ENCODE results near the gene NFATC2.

NFATC2 gene

DNA sequence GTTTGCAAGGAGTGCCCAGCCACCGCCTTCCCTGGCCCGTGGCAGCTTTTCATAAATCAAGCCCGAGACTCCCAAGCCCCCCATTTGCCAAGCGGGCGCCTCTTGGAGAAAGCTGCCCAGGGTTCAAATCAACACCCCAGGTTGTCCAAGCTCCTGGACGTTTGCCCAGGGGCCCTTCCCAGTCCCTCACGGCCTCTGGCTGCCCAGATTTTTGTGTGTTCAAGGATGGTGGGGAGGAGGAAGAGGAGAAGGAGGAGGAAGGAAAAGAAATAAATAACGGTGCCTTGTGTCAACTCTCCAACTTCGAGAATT is 20.6 kb upstream of the NFATC2 start:
- TF ChIP-seq, protein P1, sequence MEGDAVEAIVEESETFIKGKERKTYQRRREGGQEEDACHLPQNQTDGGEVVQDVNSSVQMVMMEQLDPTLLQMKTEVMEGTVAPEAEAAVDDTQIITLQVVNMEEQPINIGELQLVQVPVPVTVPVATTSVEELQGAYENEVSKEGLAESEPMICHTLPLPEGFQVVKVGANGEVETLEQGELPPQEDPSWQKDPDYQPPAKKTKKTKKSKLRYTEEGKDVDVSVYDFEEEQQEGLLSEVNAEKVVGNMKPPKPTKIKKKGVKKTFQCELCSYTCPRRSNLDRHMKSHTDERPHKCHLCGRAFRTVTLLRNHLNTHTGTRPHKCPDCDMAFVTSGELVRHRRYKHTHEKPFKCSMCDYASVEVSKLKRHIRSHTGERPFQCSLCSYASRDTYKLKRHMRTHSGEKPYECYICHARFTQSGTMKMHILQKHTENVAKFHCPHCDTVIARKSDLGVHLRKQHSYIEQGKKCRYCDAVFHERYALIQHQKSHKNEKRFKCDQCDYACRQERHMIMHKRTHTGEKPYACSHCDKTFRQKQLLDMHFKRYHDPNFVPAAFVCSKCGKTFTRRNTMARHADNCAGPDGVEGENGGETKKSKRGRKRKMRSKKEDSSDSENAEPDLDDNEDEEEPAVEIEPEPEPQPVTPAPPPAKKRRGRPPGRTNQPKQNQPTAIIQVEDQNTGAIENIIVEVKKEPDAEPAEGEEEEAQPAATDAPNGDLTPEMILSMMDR (conservative IDR thresholded peaks at IDR 0.05; ENCODE audit: low read length) = no peak
- TF ChIP-seq EZH2phosphoT487 (IDR thresholded peaks at IDR 0.05; ENCODE audit: borderline replicate concordance) = no peak
- Histone ChIP-seq H3K9me3 (ENCODE audit: insufficient read depth, low read depth, low read length) (no peaks in the 10 kb centered on the region), H3K36me3 (ENCODE audit: insufficient read depth, low read length) (no peaks in the 10 kb centered on the region), H2AFZ (ENCODE audit: low read length) (no peak overlapping the region), H3K4me2 (ENCODE audit: low read depth, low read length, poor library complexity, severe bottlenecking) (no peak overlapping the region), H3K27me3 (ENCODE audit: insufficient read depth, low read length, poor library complexity, severe bottlenecking) (no peaks in the 10 kb centered on the region), H3K9ac (ENCODE audit: low read depth, low read length, poor library complexity, severe bottlenecking) (no peak overlapping the region), H3K79me2 (ENCODE audit: insufficient read depth, low read length) (no peaks in the 10 kb centered on the region), H3K4me3 (ENCODE audit: low read length, poor library complexity, severe bottlenecking) (no peak overlapping the region), H4K20me1 (ENCODE audit: insufficient read depth, low read length, poor library complexity, severe bottlenecking) (no peaks in the 10 kb centered on the region), H3K4me1 (ENCODE audit: insufficient read depth, low read length, poor library complexity, severe bottlenecking) (peaks cover 3% of the 10 kb centered on the region), H3K9me2 (replicated peaks; ENCODE audit: low read depth, low read length) (no peaks in the 10 kb centered on the region), H3F3A (ENCODE audit: low read depth) (no peaks in the 10 kb centered on the region)

GRCh38 chr20:51562332-51563173 is 20.0 kb upstream of the NFATC2 start:
- no peak overlapping the region for H3K9ac ChIP-seq (ENCODE audit: low read depth, low read length, poor library complexity, severe bottlenecking)
- no peaks in the 10 kb centered on the region for H4K20me1 ChIP-seq (ENCODE audit: insufficient read depth, low read length, poor library complexity, severe bottlenecking)
- no peak overlapping the region for H3K4me3 ChIP-seq (ENCODE audit: low read length, poor library complexity, severe bottlenecking)
- no peaks in the 10 kb centered on the region for H3K27me3 ChIP-seq (ENCODE audit: insufficient read depth, low read length, poor library complexity, severe bottlenecking)
- H3K9me3 ChIP-seq (ENCODE audit: insufficient read depth, low read depth, low read length) = no peaks in the 10 kb centered on the region
- TF ChIP-seq EZH2phosphoT487 (IDR thresholded peaks at IDR 0.05; ENCODE audit: borderline replicate concordance) = no peak
- TF ChIP-seq, protein P1 (conservative IDR thresholded peaks at IDR 0.05; ENCODE audit: low read length) = no peak
- H3K9me2 ChIP-seq (replicated peaks; ENCODE audit: low read depth, low read length) = no peaks in the 10 kb centered on the region
- H3K4me2 ChIP-seq (ENCODE audit: low read depth, low read length, poor library complexity, severe bottlenecking) = no peak overlapping the region
- no peaks in the 10 kb centered on the region for H3K36me3 ChIP-seq (ENCODE audit: insufficient read depth, low read length)
- H3K79me2 ChIP-seq (ENCODE audit: insufficient read depth, low read length) = no peaks in the 10 kb centered on the region
- no peaks in the 10 kb centered on the region for H3F3A ChIP-seq (ENCODE audit: low read depth)
- peaks cover 3% of the 10 kb centered on the region for H3K4me1 ChIP-seq (ENCODE audit: insufficient read depth, low read length, poor library complexity, severe bottlenecking)
- H2AFZ ChIP-seq (ENCODE audit: low read length) = no peak overlapping the region

- no peak overlapping the region for H2AFZ ChIP-seq (ENCODE audit: low read length)
- H3K27me3 ChIP-seq (ENCODE audit: insufficient read depth, low read length, poor library complexity, severe bottlenecking) = no peaks in the 10 kb centered on the region
- H3K79me2 ChIP-seq (ENCODE audit: insufficient read depth, low read length) = no peaks in the 10 kb centered on the region
- H3K9me2 ChIP-seq (replicated peaks; ENCODE audit: low read depth, low read length) = no peaks in the 10 kb centered on the region
- TF ChIP-seq, protein P1 (conservative IDR thresholded peaks at IDR 0.05; ENCODE audit: low read length) = no peak
- no peak for TF ChIP-seq EZH2phosphoT487 (IDR thresholded peaks at IDR 0.05; ENCODE audit: borderline replicate concordance)
- H4K20me1 ChIP-seq (ENCODE audit: insufficient read depth, low read length, poor library complexity, severe bottlenecking) = no peaks in the 10 kb centered on the region
- no peaks in the 10 kb centered on the region for H3K9me3 ChIP-seq (ENCODE audit: insufficient read depth, low read depth, low read length)
- H3K4me3 ChIP-seq (ENCODE audit: low read length, poor library complexity, severe bottlenecking) = no peak overlapping the region
- no peak overlapping the region for H3K9ac ChIP-seq (ENCODE audit: low read depth, low read length, poor library complexity, severe bottlenecking)
- H3K4me2 ChIP-seq (ENCODE audit: low read depth, low read length, poor library complexity, severe bottlenecking) = no peak overlapping the region
- H3K4me1 ChIP-seq (ENCODE audit: insufficient read depth, low read length, poor library complexity, severe bottlenecking) = peaks cover 3% of the 10 kb centered on the region
- H3F3A ChIP-seq (ENCODE audit: low read depth) = no peaks in the 10 kb centered on the region
- no peaks in the 10 kb centered on the region for H3K36me3 ChIP-seq (ENCODE audit: insufficient read depth, low read length)
These were observed 19.5 kb upstream of the NFATC2 start for GRCh38 chr20:51562027-51562331.
